Adrenal gland (tissue), 5 donors: Measurements from ENCODE around the gene ATRIP.

ENCODE experiments used
- POLR2A ChIP-seq, 2 donors: fragments of 450-650 bp; IDR thresholded peaks; one replicate each; pipeline ENCODE4 v1.6.1; 2017; ENCODE audit warnings: antibody characterized with exemption in 2 of 2, mild to moderate bottlenecking in 2 of 2, moderate library complexity in 1 of 2
- TF ChIP-seq, protein P1 (sequence below), 6 experiments: fragments of 450-650 bp in 4 of 6; fragments of 200-600 bp in 2 of 6; sonication (generic) in 1 of 6; IDR thresholded peaks; 1 replicate in 5 of 6; 2 replicates in 1 of 6; pipeline versions ENCODE4 v1.5.1 to v1.8.0; 2016 to 2021; ENCODE audit warnings: antibody characterized with exemption in 6 of 6, mild to moderate bottlenecking in 2 of 6, moderate library complexity in 1 of 6
- donor health status: DM: no; HTN: no; CAD: no.

- TF ChIP-seq, protein P1, sequence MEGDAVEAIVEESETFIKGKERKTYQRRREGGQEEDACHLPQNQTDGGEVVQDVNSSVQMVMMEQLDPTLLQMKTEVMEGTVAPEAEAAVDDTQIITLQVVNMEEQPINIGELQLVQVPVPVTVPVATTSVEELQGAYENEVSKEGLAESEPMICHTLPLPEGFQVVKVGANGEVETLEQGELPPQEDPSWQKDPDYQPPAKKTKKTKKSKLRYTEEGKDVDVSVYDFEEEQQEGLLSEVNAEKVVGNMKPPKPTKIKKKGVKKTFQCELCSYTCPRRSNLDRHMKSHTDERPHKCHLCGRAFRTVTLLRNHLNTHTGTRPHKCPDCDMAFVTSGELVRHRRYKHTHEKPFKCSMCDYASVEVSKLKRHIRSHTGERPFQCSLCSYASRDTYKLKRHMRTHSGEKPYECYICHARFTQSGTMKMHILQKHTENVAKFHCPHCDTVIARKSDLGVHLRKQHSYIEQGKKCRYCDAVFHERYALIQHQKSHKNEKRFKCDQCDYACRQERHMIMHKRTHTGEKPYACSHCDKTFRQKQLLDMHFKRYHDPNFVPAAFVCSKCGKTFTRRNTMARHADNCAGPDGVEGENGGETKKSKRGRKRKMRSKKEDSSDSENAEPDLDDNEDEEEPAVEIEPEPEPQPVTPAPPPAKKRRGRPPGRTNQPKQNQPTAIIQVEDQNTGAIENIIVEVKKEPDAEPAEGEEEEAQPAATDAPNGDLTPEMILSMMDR (IDR thresholded peaks at IDR 0.05), result no peak
- no peak for TF ChIP-seq POLR2A (IDR thresholded peaks at IDR 0.05)
Measured at GRCh38 chr3:48420561-48420960, 26.0 kb upstream of the ATRIP start.
